GM12874 (cell line): Measurements from ENCODE around the gene KMT5B.

Experiments
- CTCF ChIP-seq: IDR thresholded peaks from 2 replicates; pipeline ENCODE4 v1.5.1; 2011; ENCODE audit warnings: low read depth, mild to moderate bottlenecking, control low read depth, low read length, moderate library complexity; ENCODE audit not compliant: insufficient read depth

KMT5B gene

GRCh38 chr11:68215087-68215445 is 2.0 kb upstream of the KMT5B start:
- no peak for TF ChIP-seq CTCF

DNA sequence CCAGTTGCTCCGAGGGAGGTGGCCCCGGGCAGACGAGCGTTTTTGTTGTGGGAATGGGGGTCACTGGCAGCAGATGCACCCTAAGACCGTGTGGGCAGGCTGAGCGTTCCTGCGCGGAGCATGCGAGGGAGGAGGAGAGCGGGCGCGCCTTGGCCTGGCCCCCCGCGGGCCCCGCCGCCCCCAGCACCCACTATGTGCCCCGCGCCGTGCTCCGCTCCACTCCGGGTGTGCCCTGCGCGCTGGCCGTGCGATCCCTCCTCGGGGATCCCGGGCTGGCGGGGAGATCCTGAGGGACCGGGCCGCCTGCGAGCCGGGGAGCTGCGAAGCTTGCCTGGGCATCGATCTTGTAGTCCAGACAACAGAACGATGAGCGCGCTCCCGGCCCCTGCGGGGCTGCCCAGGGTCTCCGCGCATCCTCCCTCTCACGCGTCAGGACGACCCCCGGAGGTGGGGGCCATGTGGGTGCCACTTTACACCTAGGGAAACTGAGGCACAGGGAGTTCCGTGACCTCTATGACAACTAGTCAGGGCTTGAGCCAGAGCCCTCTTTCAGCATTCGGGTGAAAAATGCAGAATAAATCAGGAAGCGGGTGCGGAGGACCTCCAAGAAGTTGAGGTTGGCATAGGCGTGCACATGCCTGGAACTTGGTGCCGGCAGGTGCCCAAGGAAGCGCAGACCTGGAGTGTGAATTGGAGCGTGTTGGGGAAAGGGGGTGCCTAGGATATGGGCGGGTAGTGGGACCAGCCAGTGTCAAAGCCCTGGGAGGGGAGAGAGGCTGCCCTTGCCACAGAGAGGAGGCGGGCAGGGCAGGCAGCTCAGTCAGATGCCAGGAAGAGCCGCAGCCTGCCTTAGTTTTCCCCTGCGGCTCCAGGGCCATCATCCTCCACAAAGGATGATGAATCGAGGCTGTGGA is 1.3 kb upstream of the KMT5B start:
- no peak for TF ChIP-seq CTCF

DNA sequence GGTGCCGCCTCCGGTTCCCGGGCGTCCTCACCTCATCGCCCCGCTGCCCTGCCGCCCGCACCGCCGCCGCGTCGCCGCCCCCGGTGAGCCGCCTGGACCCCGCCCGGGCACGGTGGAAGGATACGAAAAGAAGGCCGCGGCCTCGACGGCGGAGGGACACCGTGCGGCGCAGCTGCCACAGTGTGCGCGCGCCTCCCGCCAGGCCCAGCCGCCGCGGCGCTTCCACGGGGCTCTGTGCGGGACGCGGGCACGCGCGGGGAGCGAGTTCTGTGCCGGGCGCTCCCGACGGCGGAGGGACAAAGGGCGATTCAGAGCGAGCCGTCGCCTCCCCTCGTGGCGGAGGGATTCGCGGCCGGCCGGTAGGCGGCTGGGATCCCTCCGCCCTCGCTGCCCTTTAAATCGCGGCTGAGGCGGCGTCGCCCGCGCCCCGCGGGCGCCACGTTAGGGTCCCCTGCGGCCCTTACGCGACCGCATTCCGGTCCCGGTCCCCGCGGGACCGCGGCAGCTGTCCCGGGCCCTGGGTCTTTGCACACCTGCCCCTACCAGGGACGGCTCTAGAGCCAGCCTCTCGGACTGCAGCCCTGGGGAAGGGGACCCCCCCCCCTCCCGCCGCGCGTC is 568 bp upstream of the KMT5B start:
- TF ChIP-seq CTCF, result no peak

- peak; percentile 46 for TF ChIP-seq CTCF
These were observed 518 bp downstream of the KMT5B start for GRCh38 chr11:68212421-68213134.

GRCh38 chr11:68211546-68211945 is 1.6 kb downstream of the KMT5B start:
- no peak for TF ChIP-seq CTCF

- TF ChIP-seq CTCF, result peak; percentile 78
These were observed 6.9 kb downstream of the KMT5B start for GRCh38 chr11:68206211-68206610.

- TF ChIP-seq CTCF, result no peak
These were observed 8.7 kb downstream of the KMT5B start for GRCh38 chr11:68204402-68204801.
